ENCODE data around the gene CREB3L2. TPM values are rescaled to one million over a fixed set of nuclear protein-coding genes. Genes with fewer than 3 reads are reported as not detected.

The CREB3L2 gene
- total RNA-seq, 2 experiments from 2014 or later = 21.0 to 24.4 TPM

GRCh38 chr7:137893143-137893742 lies 108.6 kb downstream of the CREB3L2 start:
- intact Hi-C loops (cut with micrococcal nuclease) = no loop called here
- ATAC-seq (no peak), DNase-seq (no peak)
- Mint-ChIP-seq H3K27me3 (no peaks in the 10 kb centered on the region), H3K36me3 (ENCODE audit: low read depth) (peaks cover 37% of the 10 kb centered on the region), H3K27ac (no peak overlapping the region), H3K9me3 (no peaks in the 10 kb centered on the region), H3K4me1 (ENCODE audit: low read depth) (peaks cover 24% of the 10 kb centered on the region), H3K4me3 (no peak overlapping the region)
- POLR2A ChIA-PET = no interaction called here
- TF ChIP-seq CTCF (IDR thresholded peaks at IDR 0.05) = no peak
- CTCF ChIA-PET = interaction anchor here (0.6 to 3.3 kb wide), 6 partner anchors 10 to 237 kb away, joined by 3 to 26 read pairs (median 6); no protein-coding TSS in a partner anchor

- Mint-ChIP-seq H3K36me3 (ENCODE audit: low read depth) (peaks cover 27% of the 10 kb centered on the region), H3K4me3 (no peak overlapping the region), H3K4me1 (ENCODE audit: low read depth) (peaks cover 22% of the 10 kb centered on the region), H3K27ac (no peak overlapping the region), H3K27me3 (no peaks in the 10 kb centered on the region), H3K9me3 (no peaks in the 10 kb centered on the region)
- DNase-seq (no peak), ATAC-seq (no peak)
- ChIA-PET POLR2A (no interaction called here), CTCF (interaction anchor here (1.3 kb wide), 1 partner anchor 235 kb away, joined by 5 read pairs; no protein-coding TSS in a partner anchor)
- no peak for TF ChIP-seq CTCF (IDR thresholded peaks at IDR 0.05)
- intact Hi-C loops (cut with micrococcal nuclease) = no loop called here
These were observed 110.8 kb downstream of the CREB3L2 start for GRCh38 chr7:137891016-137891655.

- H3K27ac Mint-ChIP-seq = no peak overlapping the region
These were observed 111.4 kb downstream of the CREB3L2 start for GRCh38 chr7:137890449-137890921.

GRCh38 chr7:137888241-137888640 lies 113.6 kb downstream of the CREB3L2 start:
- H3K36me3 Mint-ChIP-seq (ENCODE audit: low read depth) = peaks cover 21% of the 10 kb centered on the region
- TF ChIP-seq CTCF (IDR thresholded peaks at IDR 0.05) = no peak
- H3K4me1 Mint-ChIP-seq (ENCODE audit: low read depth) = peaks cover 6% of the 10 kb centered on the region
- H3K27me3 Mint-ChIP-seq = no peaks in the 10 kb centered on the region
- no peak for ATAC-seq
- DNase-seq = no peak
- H3K4me3 Mint-ChIP-seq = no peak overlapping the region
- ChIA-PET CTCF (interaction anchor here (0.6 to 1.1 kb wide), 2 partner anchors 96 to 232 kb away, joined by 3 to 4 read pairs; no protein-coding TSS in a partner anchor), POLR2A (no interaction called here)
- intact Hi-C loops (cut with micrococcal nuclease) = no loop called here
- no peaks in the 10 kb centered on the region for H3K9me3 Mint-ChIP-seq
- H3K27ac Mint-ChIP-seq = no peak overlapping the region

More at GRCh38 chr7:137890449-137890921, 111.4 kb downstream of the CREB3L2 start:
- no peaks in the 10 kb centered on the region for H3K9me3 Mint-ChIP-seq
- H3K36me3 Mint-ChIP-seq (ENCODE audit: low read depth) = peaks cover 22% of the 10 kb centered on the region
- no peaks in the 10 kb centered on the region for H3K27me3 Mint-ChIP-seq
- intact Hi-C loops (cut with micrococcal nuclease) = no loop called here
- no peak for TF ChIP-seq CTCF (IDR thresholded peaks at IDR 0.05)
- no peak overlapping the region for H3K4me3 Mint-ChIP-seq
- H3K4me1 Mint-ChIP-seq (ENCODE audit: low read depth) = peaks cover 15% of the 10 kb centered on the region
- DNase-seq (no peak), ATAC-seq (peak; percentile 38)
- POLR2A ChIA-PET = no interaction called here
- CTCF ChIA-PET = interaction anchor here (1.3 kb wide), 1 partner anchor 234 kb away, joined by 5 read pairs; no protein-coding TSS in a partner anchor

GRCh38 chr7:137886746-137887145 lies 115.1 kb downstream of the CREB3L2 start:
- DNase-seq (no peak), ATAC-seq (no peak)
- no peak overlapping the region for H3K4me3 Mint-ChIP-seq
- TF ChIP-seq CTCF (IDR thresholded peaks at IDR 0.05) = no peak
- no peak overlapping the region for H3K27ac Mint-ChIP-seq
- no peaks in the 10 kb centered on the region for H3K9me3 Mint-ChIP-seq
- ChIA-PET POLR2A (no interaction called here), CTCF (no interaction called here)
- intact Hi-C loops (cut with micrococcal nuclease) = no loop called here
- peaks cover 31% of the 10 kb centered on the region for H3K36me3 Mint-ChIP-seq (ENCODE audit: low read depth)
- no peaks in the 10 kb centered on the region for H3K27me3 Mint-ChIP-seq
- H3K4me1 Mint-ChIP-seq (ENCODE audit: low read depth) = peaks cover 6% of the 10 kb centered on the region

Measured in activated CD8-positive, alpha-beta T cell treated with anti-CD3 and anti-CD28 coated beads for 36 hours (primary cell).